Measurements from ENCODE around the gene ATF6B. TPM values are rescaled to one million over a fixed set of nuclear protein-coding genes. Genes with fewer than 3 reads are reported as not detected.

The ATF6B gene
- total and polyA plus RNA-seq, 2 of the 13 experiments (the other 11 are each of a cell fraction or from before 2014, with no cell fraction given) = 18.1 to 44.0 TPM

DNA sequence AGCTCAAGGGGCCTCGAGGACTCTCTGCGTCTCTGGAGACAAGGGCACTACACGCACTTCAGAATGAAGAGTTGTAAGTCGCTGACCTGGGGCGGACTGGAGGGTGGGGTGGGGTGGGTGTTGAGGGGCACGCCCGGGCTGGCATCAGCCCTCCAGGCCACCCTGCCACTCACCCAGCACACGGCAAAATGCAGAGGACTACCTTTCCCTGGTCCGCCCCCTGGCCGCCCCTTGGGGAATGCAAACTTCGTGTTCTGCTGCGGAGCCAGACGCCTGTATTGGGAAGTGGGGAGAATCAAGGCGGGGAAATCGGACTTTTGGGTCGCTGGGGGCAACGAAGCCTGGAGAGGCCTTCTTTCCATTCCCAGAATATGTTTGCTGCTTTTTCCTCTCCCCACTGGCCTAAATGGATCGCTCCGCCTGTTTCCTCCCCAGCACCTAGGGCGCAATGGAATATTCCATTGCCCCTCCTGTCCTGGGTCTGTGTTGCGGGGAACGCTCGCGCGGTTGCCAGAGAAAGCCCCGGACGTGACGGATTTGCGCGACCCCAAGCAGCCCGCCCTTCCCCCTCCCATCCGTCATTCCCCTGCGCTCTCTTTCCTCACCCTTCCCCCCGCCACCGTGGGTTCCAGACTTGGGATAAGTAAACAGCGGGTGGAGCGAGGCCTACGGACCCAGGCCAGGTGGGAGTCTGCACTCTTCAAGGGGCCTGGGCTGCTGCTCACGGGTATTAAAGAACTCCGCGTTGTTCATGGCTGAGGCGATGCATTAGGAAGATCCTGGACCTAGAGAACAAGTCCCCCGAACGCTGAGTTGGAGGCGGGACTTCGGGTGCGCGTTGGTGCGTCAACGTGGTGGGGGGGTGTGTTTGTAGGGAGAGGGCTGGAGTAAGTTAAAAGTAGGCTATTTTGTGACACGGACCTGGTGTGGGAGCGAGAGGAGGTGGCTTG lies 25.8 kb upstream of the ATF6B start, which contains the start of gene PPT2 (continued):
- TF ChIP-seq, protein P1, sequence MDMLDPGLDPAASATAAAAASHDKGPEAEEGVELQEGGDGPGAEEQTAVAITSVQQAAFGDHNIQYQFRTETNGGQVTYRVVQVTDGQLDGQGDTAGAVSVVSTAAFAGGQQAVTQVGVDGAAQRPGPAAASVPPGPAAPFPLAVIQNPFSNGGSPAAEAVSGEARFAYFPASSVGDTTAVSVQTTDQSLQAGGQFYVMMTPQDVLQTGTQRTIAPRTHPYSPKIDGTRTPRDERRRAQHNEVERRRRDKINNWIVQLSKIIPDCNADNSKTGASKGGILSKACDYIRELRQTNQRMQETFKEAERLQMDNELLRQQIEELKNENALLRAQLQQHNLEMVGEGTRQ (IDR thresholded peaks at IDR 0.05; ENCODE audit: low read depth, low read length) = no peak
- TF ChIP-seq, protein P1 (CRISPR knock-in tag; IDR thresholded peaks at IDR 0.05; ENCODE audit: borderline replicate concordance) = no peak; the same call in 1 of the 2 replicates
- TF ChIP-seq PLRG1 (conservative IDR thresholded peaks at IDR 0.05) (no peak), ZNF652 (CRISPR knock-in tag; IDR thresholded peaks at IDR 0.05; ENCODE audit: borderline replicate concordance, low read depth) (no peak), ZNF614 (CRISPR knock-in tag; IDR thresholded peaks at IDR 0.05; ENCODE audit: borderline replicate concordance) (no peak; the same call in 1 of the 2 replicates), ZNF549 (CRISPR knock-in tag; IDR thresholded peaks at IDR 0.05) (no peak), ZEB1 (IDR thresholded peaks at IDR 0.05; ENCODE audit: insufficient replicate concordance, low read depth) (peak; percentile 64), CAMTA2 (CRISPR knock-in tag; IDR thresholded peaks at IDR 0.05; ENCODE audit: borderline replicate concordance) (no peak), ZNF496 (CRISPR knock-in tag; IDR thresholded peaks at IDR 0.05; ENCODE audit: insufficient replicate concordance) (no peak), RNF2 (conservative IDR thresholded peaks at IDR 0.05; ENCODE audit: low read depth) (no peak), THYN1 (CRISPR knock-in tag; IDR thresholded peaks at IDR 0.05; ENCODE audit: borderline replicate concordance, low read depth) (no peak), CEBPG (CRISPR knock-in tag; IDR thresholded peaks at IDR 0.05) (peak; percentile 35; the same call in 1 of the 2 replicates), THAP11 (CRISPR knock-in tag; IDR thresholded peaks at IDR 0.05) (peak; percentile 86), CHCHD3 (CRISPR knock-in tag; IDR thresholded peaks at IDR 0.05) (peak; percentile 4; the same call in 1 of the 2 replicates), NAIF1 (CRISPR knock-in tag; IDR thresholded peaks at IDR 0.05; ENCODE audit: borderline replicate concordance) (peak; percentile 87), SRSF4 (IDR thresholded peaks at IDR 0.05; ENCODE audit: low read depth, low read length, poor library complexity, severe bottlenecking) (no peak), ZNF891 (CRISPR knock-in tag; IDR thresholded peaks at IDR 0.05) (peak; percentile 7; the same call in 1 of the 2 replicates)
- TF ChIP-seq, protein P2, sequence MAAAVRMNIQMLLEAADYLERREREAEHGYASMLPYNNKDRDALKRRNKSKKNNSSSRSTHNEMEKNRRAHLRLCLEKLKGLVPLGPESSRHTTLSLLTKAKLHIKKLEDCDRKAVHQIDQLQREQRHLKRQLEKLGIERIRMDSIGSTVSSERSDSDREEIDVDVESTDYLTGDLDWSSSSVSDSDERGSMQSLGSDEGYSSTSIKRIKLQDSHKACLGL (CRISPR knock-in tag; IDR thresholded peaks at IDR 0.05) = no peak; the same call in 1 of the 2 replicates
- TF ChIP-seq, protein P3, sequence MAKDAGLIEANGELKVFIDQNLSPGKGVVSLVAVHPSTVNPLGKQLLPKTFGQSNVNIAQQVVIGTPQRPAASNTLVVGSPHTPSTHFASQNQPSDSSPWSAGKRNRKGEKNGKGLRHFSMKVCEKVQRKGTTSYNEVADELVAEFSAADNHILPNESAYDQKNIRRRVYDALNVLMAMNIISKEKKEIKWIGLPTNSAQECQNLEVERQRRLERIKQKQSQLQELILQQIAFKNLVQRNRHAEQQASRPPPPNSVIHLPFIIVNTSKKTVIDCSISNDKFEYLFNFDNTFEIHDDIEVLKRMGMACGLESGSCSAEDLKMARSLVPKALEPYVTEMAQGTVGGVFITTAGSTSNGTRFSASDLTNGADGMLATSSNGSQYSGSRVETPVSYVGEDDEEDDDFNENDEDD (CRISPR knock-in tag; IDR thresholded peaks at IDR 0.05; ENCODE audit: borderline replicate concordance) = no peak
- TF ChIP-seq, protein P4, sequence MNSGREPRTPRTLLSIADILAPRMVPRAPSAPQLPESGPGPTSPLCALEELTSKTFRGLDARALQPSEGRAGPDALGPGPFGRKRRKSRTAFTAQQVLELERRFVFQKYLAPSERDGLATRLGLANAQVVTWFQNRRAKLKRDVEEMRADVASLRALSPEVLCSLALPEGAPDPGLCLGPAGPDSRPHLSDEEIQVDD (CRISPR knock-in tag; IDR thresholded peaks at IDR 0.05; ENCODE audit: borderline replicate concordance) = no peak
- TF ChIP-seq, protein P5, sequence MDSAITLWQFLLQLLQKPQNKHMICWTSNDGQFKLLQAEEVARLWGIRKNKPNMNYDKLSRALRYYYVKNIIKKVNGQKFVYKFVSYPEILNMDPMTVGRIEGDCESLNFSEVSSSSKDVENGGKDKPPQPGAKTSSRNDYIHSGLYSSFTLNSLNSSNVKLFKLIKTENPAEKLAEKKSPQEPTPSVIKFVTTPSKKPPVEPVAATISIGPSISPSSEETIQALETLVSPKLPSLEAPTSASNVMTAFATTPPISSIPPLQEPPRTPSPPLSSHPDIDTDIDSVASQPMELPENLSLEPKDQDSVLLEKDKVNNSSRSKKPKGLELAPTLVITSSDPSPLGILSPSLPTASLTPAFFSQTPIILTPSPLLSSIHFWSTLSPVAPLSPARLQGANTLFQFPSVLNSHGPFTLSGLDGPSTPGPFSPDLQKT (CRISPR knock-in tag; IDR thresholded peaks at IDR 0.05; ENCODE audit: borderline replicate concordance) = no peak
- TF ChIP-seq, protein P6, sequence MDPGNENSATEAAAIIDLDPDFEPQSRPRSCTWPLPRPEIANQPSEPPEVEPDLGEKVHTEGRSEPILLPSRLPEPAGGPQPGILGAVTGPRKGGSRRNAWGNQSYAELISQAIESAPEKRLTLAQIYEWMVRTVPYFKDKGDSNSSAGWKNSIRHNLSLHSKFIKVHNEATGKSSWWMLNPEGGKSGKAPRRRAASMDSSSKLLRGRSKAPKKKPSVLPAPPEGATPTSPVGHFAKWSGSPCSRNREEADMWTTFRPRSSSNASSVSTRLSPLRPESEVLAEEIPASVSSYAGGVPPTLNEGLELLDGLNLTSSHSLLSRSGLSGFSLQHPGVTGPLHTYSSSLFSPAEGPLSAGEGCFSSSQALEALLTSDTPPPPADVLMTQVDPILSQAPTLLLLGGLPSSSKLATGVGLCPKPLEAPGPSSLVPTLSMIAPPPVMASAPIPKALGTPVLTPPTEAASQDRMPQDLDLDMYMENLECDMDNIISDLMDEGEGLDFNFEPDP (CRISPR knock-in tag; conservative IDR thresholded peaks at IDR 0.05) = 0 out of 2 replicates have a peak, but pooled peaks have one; percentile 60

All from HepG2 (cell line).